Spleen (tissue), 7 donors: Measurements from ENCODE around the gene IFI16.

ENCODE experiments used
- POLR2A ChIP-seq, 3 donors: fragments of 450-650 bp; IDR thresholded peaks; one replicate each; pipeline ENCODE4 v1.5.1; 2017; ENCODE audit warnings: antibody characterized with exemption in 3 of 3, mild to moderate bottlenecking in 1 of 3
- TF ChIP-seq, protein P1 (sequence below), 11 experiments: fragments of 200-600 bp in 7 of 11; fragments of 450-650 bp in 4 of 11; sonication (generic) in 4 of 11; IDR thresholded peaks in 8 of 11; conservative IDR thresholded peaks in 3 of 11; 1 replicate in 7 of 11; 2 replicates in 4 of 11; pipeline versions ENCODE4 v1.4.0 to v1.8.0; 2016 to 2021; ENCODE audit warnings: antibody characterized with exemption in 11 of 11, inconsistent platforms in 4 of 11, mild to moderate bottlenecking in 1 of 11
- donor health status: DM: no; HTN: no; CAD: no; lungs with moderate emphysema.
- donor health status: DM: no; HTN: no; CAD: no.
- donor health status: DM: no; HTN: no; CAD: no.

DNA sequence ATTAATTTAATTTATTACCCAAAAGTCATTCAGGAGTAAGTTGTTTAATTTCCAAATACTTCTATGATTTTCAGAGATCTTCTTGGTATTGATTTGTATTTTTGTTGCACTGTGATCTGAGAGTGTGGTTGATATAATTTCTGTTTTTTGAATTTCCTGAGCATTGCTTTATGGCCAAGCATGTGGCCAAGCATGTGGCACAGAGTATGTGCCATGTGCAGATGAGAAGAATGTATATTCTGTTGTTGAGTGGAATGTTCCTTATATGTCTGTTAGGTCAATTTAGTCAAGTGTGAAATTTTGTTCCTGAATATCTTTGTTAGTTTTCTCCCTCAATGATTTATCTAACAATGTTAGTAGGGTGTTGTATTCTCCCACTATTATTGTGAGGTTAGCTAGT is 25.3 kb upstream of the IFI16 start:
- TF ChIP-seq, protein P1, sequence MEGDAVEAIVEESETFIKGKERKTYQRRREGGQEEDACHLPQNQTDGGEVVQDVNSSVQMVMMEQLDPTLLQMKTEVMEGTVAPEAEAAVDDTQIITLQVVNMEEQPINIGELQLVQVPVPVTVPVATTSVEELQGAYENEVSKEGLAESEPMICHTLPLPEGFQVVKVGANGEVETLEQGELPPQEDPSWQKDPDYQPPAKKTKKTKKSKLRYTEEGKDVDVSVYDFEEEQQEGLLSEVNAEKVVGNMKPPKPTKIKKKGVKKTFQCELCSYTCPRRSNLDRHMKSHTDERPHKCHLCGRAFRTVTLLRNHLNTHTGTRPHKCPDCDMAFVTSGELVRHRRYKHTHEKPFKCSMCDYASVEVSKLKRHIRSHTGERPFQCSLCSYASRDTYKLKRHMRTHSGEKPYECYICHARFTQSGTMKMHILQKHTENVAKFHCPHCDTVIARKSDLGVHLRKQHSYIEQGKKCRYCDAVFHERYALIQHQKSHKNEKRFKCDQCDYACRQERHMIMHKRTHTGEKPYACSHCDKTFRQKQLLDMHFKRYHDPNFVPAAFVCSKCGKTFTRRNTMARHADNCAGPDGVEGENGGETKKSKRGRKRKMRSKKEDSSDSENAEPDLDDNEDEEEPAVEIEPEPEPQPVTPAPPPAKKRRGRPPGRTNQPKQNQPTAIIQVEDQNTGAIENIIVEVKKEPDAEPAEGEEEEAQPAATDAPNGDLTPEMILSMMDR (IDR thresholded peaks at IDR 0.05 in 8 of 11, conservative IDR thresholded peaks at IDR 0.05 in 3 of 11): no peak
- TF ChIP-seq POLR2A (IDR thresholded peaks at IDR 0.05): no peak
